Keratinocyte (primary cell): Measurements from ENCODE around the gene SKIDA1. TPM values are rescaled to one million over a fixed set of nuclear protein-coding genes. Genes with fewer than 3 reads are reported as not detected.

Experiments
- DNase-seq: peaks from one replicate; pipeline ENCODE4 v3.0.0-alpha.2; 2011; ENCODE audit warnings: low read depth, missing footprints, low spot score
- FAIRE-seq: peaks from 2 replicates; lab custom pipeline; 2011; peaks lifted over from hg19 to GRCh38; lab: Jason Lieb, UNC
- H2AFZ ChIP-seq: 2 replicates; pipeline ENCODE4 v1.6.0; 2012; ENCODE audit warnings: low read length, control low read depth, inconsistent platforms; ENCODE audit not compliant: control insufficient read depth
- H3K27ac ChIP-seq: 2 replicates; pipeline ENCODE4 v1.5.1; 2011; ENCODE audit warnings: low read length; ENCODE audit not compliant: control insufficient read depth, insufficient read depth
- H3K27me3 ChIP-seq: 3 replicates; pipeline ENCODE4 v1.6.0; 2011; ENCODE audit warnings: low read length; ENCODE audit not compliant: control insufficient read depth, insufficient read depth; ENCODE audit errors: extremely low read depth
- H3K36me3 ChIP-seq, 2 experiments: 2 replicates in 1 of 2; 3 replicates in 1 of 2; pipeline ENCODE4 v1.5.1; 2011; ENCODE audit warnings: low read length in 2 of 2, mild to moderate bottlenecking in 1 of 2; ENCODE audit not compliant: control insufficient read depth in 2 of 2, insufficient read depth in 2 of 2; ENCODE audit errors: extremely low read depth in 1 of 2
- H3K4me1 ChIP-seq: 3 replicates; pipeline ENCODE4 v1.5.1; 2011; ENCODE audit warnings: low read length; ENCODE audit not compliant: control insufficient read depth, insufficient read depth; ENCODE audit errors: extremely low read depth
- H3K4me2 ChIP-seq: 3 replicates; pipeline ENCODE4 v1.6.0; 2011; ENCODE audit warnings: low read depth, low read length; ENCODE audit not compliant: control insufficient read depth, insufficient read depth; ENCODE audit errors: extremely low read depth
- H3K4me3 ChIP-seq, 3 experiments: fragments of 200-600 bp in 1 of 3; sonication (generic) in 1 of 3; 2 replicates in 2 of 3; 3 replicates in 1 of 3; pipeline ENCODE4 v1.5.1; 2011 to 2016; ENCODE audit warnings: low read length in 3 of 3, mild to moderate bottlenecking in 3 of 3, control low read depth in 2 of 3, inconsistent platforms in 1 of 3, low read depth in 1 of 3, mixed read lengths in 1 of 3, mixed run types in 1 of 3, moderate library complexity in 1 of 3; ENCODE audit not compliant: control insufficient read depth in 2 of 3, insufficient read depth in 2 of 3; ENCODE audit errors: extremely low read depth in 1 of 3
- H3K79me2 ChIP-seq: 2 replicates; pipeline ENCODE4 v1.6.0; 2012; ENCODE audit warnings: low read length; ENCODE audit not compliant: control insufficient read depth, insufficient read depth
- H3K9ac ChIP-seq: 3 replicates; pipeline ENCODE4 v1.6.0; 2011; ENCODE audit warnings: low read length; ENCODE audit not compliant: control insufficient read depth, insufficient read depth; ENCODE audit errors: extremely low read depth
- H3K9me1 ChIP-seq: 3 replicates; pipeline ENCODE4 v1.6.0; 2011; ENCODE audit warnings: low read length; ENCODE audit not compliant: control insufficient read depth, insufficient read depth; ENCODE audit errors: extremely low read depth
- H3K9me3 ChIP-seq: 2 replicates; pipeline ENCODE4 v1.5.1; 2012; ENCODE audit warnings: low read depth, low read length; ENCODE audit not compliant: control insufficient read depth
- H4K20me1 ChIP-seq: 3 replicates; pipeline ENCODE4 v1.6.0; 2011; ENCODE audit warnings: low read length; ENCODE audit not compliant: control insufficient read depth, insufficient read depth; ENCODE audit errors: extremely low read depth
- CTCF ChIP-seq, 3 experiments: IDR thresholded peaks in 1 of 3; conservative IDR thresholded peaks in 1 of 3; optimal IDR thresholded peaks in 1 of 3; 2 replicates in 2 of 3; 3 replicates in 1 of 3; pipeline versions ENCODE3 to v1.5.1; 2011; ENCODE audit warnings: low read length in 3 of 3, mild to moderate bottlenecking in 3 of 3, moderate library complexity in 2 of 3, control low read depth in 1 of 3, inconsistent platforms in 1 of 3; ENCODE audit not compliant: insufficient read depth in 2 of 3; ENCODE audit errors: extremely low read depth in 1 of 3
- EZH2 ChIP-seq: IDR thresholded peaks from one replicate; pipeline ENCODE4 v1.6.1; 2012; ENCODE audit warnings: inconsistent platforms, mild to moderate bottlenecking, low read length, moderate library complexity
- dilution Hi-C: fragments of 300-500 bp; cut with MboI; formaldehyde crosslinking; loops from one replicate; pipeline ENCODE4 v1.7.0; 2020; ENCODE audit warnings: low sequenced_read_pairs; ENCODE audit not compliant: extremely low pct_ligation_motif_present
- polyA plus RNA-seq, 5 experiments: library from polyadenylated mRNA; depleted of rRNA in 3 of 5; stranded (reverse) in 3 of 5; stranded (forward) in 1 of 5; unstranded in 1 of 5; fragments of >200 nt; gene quantifications; 1 replicate in 1 of 5; 2 replicates in 3 of 5; 3 replicates in 1 of 5; pipeline versions ENCODE4 v1.2.1 to v1.2.3, GENCODE V29; 2011 to 2012; ENCODE audit warnings: missing spikeins in 2 of 5, low read depth in 1 of 5, low replicate concordance in 1 of 5

SKIDA1 gene
- polyA plus RNA-seq, 1 donor (not counting 4 experiments of a cell fraction or from before 2014, with no cell fraction given), result 0.13 TPM

DNA sequence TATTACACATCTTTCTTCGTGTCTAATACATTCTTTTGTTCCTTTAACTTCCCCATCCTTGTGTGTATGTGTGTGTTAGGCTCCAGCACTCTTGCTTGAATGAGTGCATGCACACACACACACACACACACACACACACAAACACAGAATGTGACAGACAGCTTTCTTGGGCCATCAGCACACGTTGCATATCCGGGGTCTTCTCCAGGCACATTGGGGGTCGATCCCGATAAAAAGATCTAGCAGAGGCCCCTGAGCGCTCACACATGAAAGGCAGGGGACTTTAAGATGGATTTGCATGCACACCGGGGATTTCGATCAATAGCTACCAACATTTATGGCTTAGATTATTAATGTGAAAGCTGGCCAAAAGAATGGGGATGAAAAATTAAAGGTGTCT lies 4.5 kb downstream of the SKIDA1 start:
- Histone ChIP-seq H3K4me3 (no peak overlapping the region), H4K20me1 (no peaks in the 10 kb centered on the region), H3K27me3 (no peaks in the 10 kb centered on the region), H3K4me1 (peaks cover 42% of the 10 kb centered on the region), H2AFZ (no peak overlapping the region), H3K36me3 (no peaks in the 10 kb centered on the region), H3K4me2 (peak overlapping the region; percentile 100), H3K79me2 (no peaks in the 10 kb centered on the region), H3K9me1 (no peaks in the 10 kb centered on the region), H3K9me3 (no peaks in the 10 kb centered on the region), H3K9ac (no peak overlapping the region), H3K27ac (no peak overlapping the region)
- DNase-seq (no peak), FAIRE-seq (no peak)
- dilution Hi-C loops, result no loop called here
- TF ChIP-seq EZH2 (no peak), CTCF (optimal IDR thresholded peaks at IDR 0.05 in 1 of 3, IDR thresholded peaks at IDR 0.05 in 1 of 3, conservative IDR thresholded peaks at IDR 0.05 in 1 of 3; ENCODE audit: extremely low read depth in 1 of 3, insufficient read depth in 2 of 3, low read length in 3 of 3) (no peak)

DNA sequence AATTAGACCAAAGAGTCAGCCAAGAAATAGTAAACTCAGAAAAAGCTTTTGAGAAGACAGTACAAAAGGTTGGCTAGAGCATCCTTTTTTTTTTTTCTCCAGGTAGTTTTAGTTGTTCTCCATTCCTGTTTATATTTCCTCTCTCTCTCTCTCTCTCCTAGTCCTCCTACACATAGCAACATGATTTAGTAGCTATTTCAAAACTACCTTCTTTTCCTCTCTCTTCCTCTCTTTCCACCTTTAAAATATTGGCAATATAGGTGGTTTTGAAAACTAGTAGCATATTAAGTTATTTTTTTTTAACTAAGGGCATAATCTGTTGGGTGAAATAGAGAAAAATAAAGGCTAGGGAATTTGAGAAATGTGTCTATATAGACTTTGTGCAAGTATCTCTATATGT lies 5.0 kb downstream of the SKIDA1 start:
- Histone ChIP-seq H2AFZ (no peak overlapping the region), H3K4me3 (peak overlapping the region in 1 of 3 experiments; percentile 4), H4K20me1 (no peaks in the 10 kb centered on the region), H3K9ac (peak overlapping the region; percentile 81), H3K9me1 (no peaks in the 10 kb centered on the region), H3K27ac (peak overlapping the region; percentile 90), H3K36me3 (no peaks in the 10 kb centered on the region), H3K9me3 (no peaks in the 10 kb centered on the region), H3K4me2 (peak overlapping the region; percentile 100), H3K27me3 (no peaks in the 10 kb centered on the region), H3K4me1 (peaks cover 46% of the 10 kb centered on the region), H3K79me2 (no peaks in the 10 kb centered on the region)
- no peak for TF ChIP-seq CTCF (optimal IDR thresholded peaks at IDR 0.05 in 1 of 3, IDR thresholded peaks at IDR 0.05 in 1 of 3, conservative IDR thresholded peaks at IDR 0.05 in 1 of 3; ENCODE audit: extremely low read depth in 1 of 3, insufficient read depth in 2 of 3, low read length in 3 of 3)
- no peak for TF ChIP-seq EZH2
- dilution Hi-C loops, result no loop called here
- FAIRE-seq, result no peak
- DNase-seq, result no peak
